ENCODE measurements around the gene MICU1.

MICU1 gene

GRCh38 chr10:72318418-72319262, 307.2 kb downstream of the MICU1 start:
- DNase-seq = no peak
- H3K27me3 ChIP-seq (replicated peaks) = no peaks in the 10 kb centered on the region
- in situ Hi-C loops (cut with HindIII; ENCODE audit: low pct_ligation_motif_present, low sequenced_read_pairs) = no loop called here
- no peak overlapping the region for H3K4me3 ChIP-seq (ENCODE audit: low read depth, low read length)
- TF ChIP-seq, protein P1, sequence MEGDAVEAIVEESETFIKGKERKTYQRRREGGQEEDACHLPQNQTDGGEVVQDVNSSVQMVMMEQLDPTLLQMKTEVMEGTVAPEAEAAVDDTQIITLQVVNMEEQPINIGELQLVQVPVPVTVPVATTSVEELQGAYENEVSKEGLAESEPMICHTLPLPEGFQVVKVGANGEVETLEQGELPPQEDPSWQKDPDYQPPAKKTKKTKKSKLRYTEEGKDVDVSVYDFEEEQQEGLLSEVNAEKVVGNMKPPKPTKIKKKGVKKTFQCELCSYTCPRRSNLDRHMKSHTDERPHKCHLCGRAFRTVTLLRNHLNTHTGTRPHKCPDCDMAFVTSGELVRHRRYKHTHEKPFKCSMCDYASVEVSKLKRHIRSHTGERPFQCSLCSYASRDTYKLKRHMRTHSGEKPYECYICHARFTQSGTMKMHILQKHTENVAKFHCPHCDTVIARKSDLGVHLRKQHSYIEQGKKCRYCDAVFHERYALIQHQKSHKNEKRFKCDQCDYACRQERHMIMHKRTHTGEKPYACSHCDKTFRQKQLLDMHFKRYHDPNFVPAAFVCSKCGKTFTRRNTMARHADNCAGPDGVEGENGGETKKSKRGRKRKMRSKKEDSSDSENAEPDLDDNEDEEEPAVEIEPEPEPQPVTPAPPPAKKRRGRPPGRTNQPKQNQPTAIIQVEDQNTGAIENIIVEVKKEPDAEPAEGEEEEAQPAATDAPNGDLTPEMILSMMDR (IDR thresholded peaks at IDR 0.05; ENCODE audit: low read depth, low read length, missing control alignments) = no peak
- H3K36me3 ChIP-seq (replicated peaks) = no peaks in the 10 kb centered on the region
- peak overlapping the region; percentile 97 for H3K27ac ChIP-seq
